HCT116 (cell line): Measurements from ENCODE around the gene ZYG11A. TPM values are rescaled to one million over a fixed set of nuclear protein-coding genes. Genes with fewer than 3 reads are reported as not detected.

Experiments
- ATAC-seq: fragments of 200-7000 bp; cut with Tn5 transposase; 2 replicates; pipeline ENCODE4 v1.9.1; 2020; ENCODE audit warnings: mild to moderate bottlenecking, moderate library complexity
- BruUV-seq: library from RNA; stranded (reverse); fragments of 400-500 nt; replicated peaks from 2 replicates; lab custom pipeline; 2021; lab: Mats Ljungman, UMichigan
- CTCF ChIA-PET: fragments of 300-600 bp; sonication (Branson Sonifier 250); formaldehyde crosslinking; loops from one replicate; lab custom pipeline; 2021; ENCODE audit warnings: antibody characterized with exemption; lab: Charles Lee
- POLR2A ChIA-PET: fragments of 300-600, 350-600 bp; sonication (Branson Sonifier 250); formaldehyde crosslinking; loops from one replicate; lab custom pipeline; 2021; ENCODE audit warnings: antibody characterized with exemption; lab: Charles Lee
- RAD21 ChIA-PET, 2 experiments: fragments of 300-600 bp; sonication (Branson Sonifier 250); formaldehyde crosslinking; loops; one replicate each; lab custom pipeline; 2023; ENCODE audit warnings: low total read pairs in 2 of 2; ENCODE audit not compliant: uncharacterized antibody in 2 of 2, unreplicated experiment in 2 of 2, low non-redundant PET in 1 of 2; lab: Charles Lee
- DNase-seq: peaks from one replicate; pipeline ENCODE4 v3.0.0-alpha.2; 2010; ENCODE audit warnings: low read depth, low spot score
- H2AFZ ChIP-seq: fragments of 200-600 bp; shearing (Covaris generic), sonication (generic); 2 replicates; pipeline ENCODE4 v1.6.1; 2017; ENCODE audit warnings: low read depth, mixed run types, mixed read lengths, antibody characterized with exemption, low read length; ENCODE audit not compliant: poor library complexity, severe bottlenecking
- H3K27ac ChIP-seq: 2 replicates; pipeline ENCODE4 v1.5.1; 2012; ENCODE audit warnings: low read depth, low read length
- H3K27me3 ChIP-seq: fragments of 200-600 bp; sonication (generic); 2 replicates; pipeline ENCODE4 v1.6.1; 2016; ENCODE audit warnings: mixed run types, low read length, mixed read lengths; ENCODE audit not compliant: insufficient read depth
- H3K36me3 ChIP-seq, 2 experiments: fragments of 200-500 bp in 1 of 2; fragments of 200-600 bp in 1 of 2; sonication (Bioruptor generic) in 1 of 2; sonication (generic) in 1 of 2; 2 replicates each; pipeline versions ENCODE4 v1.5.1 to v1.6.1; 2014 to 2016; ENCODE audit warnings: low read length in 2 of 2, inconsistent platforms in 1 of 2, mixed read lengths in 1 of 2, mixed run types in 1 of 2; ENCODE audit not compliant: insufficient read depth in 2 of 2, control insufficient read depth in 1 of 2
- H3K4me1 ChIP-seq, 2 experiments: fragments of 200-600 bp in 1 of 2; sonication (generic) in 1 of 2; 2 replicates each; pipeline versions ENCODE4 v1.5.1 to v1.6.1; 2012 to 2017; ENCODE audit warnings: low read length in 2 of 2, inconsistent platforms in 1 of 2, mild to moderate bottlenecking in 1 of 2, mixed read lengths in 1 of 2, mixed run types in 1 of 2, moderate library complexity in 1 of 2; ENCODE audit not compliant: insufficient read depth in 2 of 2, control insufficient read depth in 1 of 2
- H3K4me2 ChIP-seq: fragments of 200-600 bp; sonication (generic); 2 replicates; pipeline ENCODE4 v1.6.1; 2017; ENCODE audit warnings: mixed run types, low read length, mixed read lengths
- H3K4me3 ChIP-seq, 2 experiments: fragments of 200-600 bp in 1 of 2; sonication (generic) in 1 of 2; replicated peaks in 1 of 2; 2 replicates each; pipeline ENCODE4 v1.5.1; 2011 to 2016; ENCODE audit warnings: low read length in 2 of 2, control low read depth in 1 of 2, low read depth in 1 of 2, mild to moderate bottlenecking in 1 of 2, mixed read lengths in 1 of 2, mixed run types in 1 of 2
- H3K79me2 ChIP-seq: fragments of 200-600 bp; sonication (generic); 2 replicates; pipeline ENCODE4 v1.6.1; 2017; ENCODE audit warnings: mild to moderate bottlenecking, mixed run types, low read length, moderate library complexity, mixed read lengths; ENCODE audit not compliant: insufficient read depth
- H3K9ac ChIP-seq: fragments of 200-600 bp; sonication (generic); 2 replicates; pipeline ENCODE4 v1.6.1; 2016; ENCODE audit warnings: low read length, mixed read lengths
- H3K9me2 ChIP-seq: fragments of 200-600 bp; sonication (generic), shearing (Covaris generic); 2 replicates; pipeline ENCODE4 v1.6.1; 2017; ENCODE audit warnings: mixed run types, mild to moderate bottlenecking, moderate library complexity; ENCODE audit not compliant: insufficient read depth
- H3K9me3 ChIP-seq, 2 experiments: fragments of 200-500 bp in 1 of 2; fragments of 200-600 bp in 1 of 2; sonication (Bioruptor generic) in 1 of 2; sonication (generic) in 1 of 2; 2 replicates each; pipeline ENCODE4 v1.6.1; 2014 to 2017; ENCODE audit warnings: low read length in 2 of 2, mixed read lengths in 2 of 2, inconsistent platforms in 1 of 2, low read depth in 1 of 2, mild to moderate bottlenecking in 1 of 2, mixed run types in 1 of 2, moderate library complexity in 1 of 2; ENCODE audit not compliant: control insufficient read depth in 1 of 2, insufficient read depth in 1 of 2
- H4K20me1 ChIP-seq: fragments of 200-600 bp; sonication (generic), shearing (Covaris generic); 2 replicates; pipeline ENCODE4 v1.6.1; 2017; ENCODE audit warnings: mixed run types, mild to moderate bottlenecking, moderate library complexity; ENCODE audit not compliant: insufficient read depth
- CEBPB ChIP-seq: IDR thresholded peaks from 2 replicates; pipeline ENCODE4 v1.6.1; 2012; ENCODE audit warnings: low read depth
- ELF1 ChIP-seq: IDR thresholded peaks from 2 replicates; pipeline ENCODE4 v1.6.1; 2012; ENCODE audit warnings: low read depth, borderline replicate concordance
- JUND ChIP-seq: IDR thresholded peaks from 2 replicates; pipeline ENCODE4 v1.6.1; 2012
- POLR2A ChIP-seq: IDR thresholded peaks from 2 replicates; pipeline ENCODE4 v1.7.0; 2011; ENCODE audit warnings: borderline replicate concordance; ENCODE audit not compliant: insufficient read depth, insufficient read length; ENCODE audit errors: extremely low read depth
- RAD21 ChIP-seq: IDR thresholded peaks from 2 replicates; pipeline ENCODE4 v1.6.1; 2012; ENCODE audit warnings: low read depth, mild to moderate bottlenecking
- SRF ChIP-seq: IDR thresholded peaks from 2 replicates; pipeline ENCODE4 v1.6.1; 2012; ENCODE audit warnings: low read depth
- YY1 ChIP-seq: IDR thresholded peaks from 2 replicates; pipeline ENCODE4 v1.6.1; 2011; ENCODE audit warnings: low read length, low read depth, moderate library complexity, mild to moderate bottlenecking; ENCODE audit not compliant: insufficient replicate concordance; ENCODE audit errors: extremely low read depth
- ZFX ChIP-seq: fragments of 450-650 bp; IDR thresholded peaks from 2 replicates; pipeline ENCODE4 v1.6.1; 2017
- ZNF274 ChIP-seq: fragments of 200-500 bp; sonication (Bioruptor generic); IDR thresholded peaks from 2 replicates; pipeline ENCODE4 v1.6.1; 2014; ENCODE audit warnings: mild to moderate bottlenecking, low read depth, low read length, inconsistent platforms
- intact Hi-C: fragments of 100-400 bp; cut with micrococcal nuclease; formaldehyde crosslinking; loops from 2 replicates; pipeline ENCODE4 v1.10.0; 2022
- total RNA-seq: library from RNA; stranded (reverse); gene quantifications from one replicate; pipeline ENCODE4 v1.2.1, GENCODE V29; 2021; ENCODE audit not compliant: unreplicated experiment
- TF ChIP-seq, protein P1 (sequence below): IDR thresholded peaks from 2 replicates; pipeline ENCODE4 v1.6.1; 2012
- TF ChIP-seq, protein P2 (sequence below): IDR thresholded peaks from 2 replicates; pipeline ENCODE4 v1.6.1; 2011; ENCODE audit warnings: mild to moderate bottlenecking, low read length, moderate library complexity; ENCODE audit not compliant: insufficient replicate concordance; ENCODE audit errors: extremely low read depth
- TF ChIP-seq, protein P3 (sequence below): IDR thresholded peaks from 2 replicates; pipeline ENCODE4 v1.6.1; 2012; ENCODE audit warnings: low read depth
- TF ChIP-seq, protein P4 (sequence below), 3 experiments: fragments of 200-600 bp in 1 of 3; sonication (generic) in 1 of 3; IDR thresholded peaks in 2 of 3; conservative IDR thresholded peaks in 1 of 3; 2 replicates each; pipeline ENCODE4 v1.5.1; 2012 to 2017; ENCODE audit warnings: low read depth in 2 of 3, low read length in 2 of 3, antibody characterized with exemption in 1 of 3, borderline replicate concordance in 1 of 3, control low read depth in 1 of 3, mild to moderate bottlenecking in 1 of 3, mixed read lengths in 1 of 3, mixed run types in 1 of 3, moderate library complexity in 1 of 3; ENCODE audit not compliant: insufficient read depth in 1 of 3

ZYG11A gene
- total RNA-seq, 1 experiment from 2014 or later, result 0.05 TPM

DNA sequence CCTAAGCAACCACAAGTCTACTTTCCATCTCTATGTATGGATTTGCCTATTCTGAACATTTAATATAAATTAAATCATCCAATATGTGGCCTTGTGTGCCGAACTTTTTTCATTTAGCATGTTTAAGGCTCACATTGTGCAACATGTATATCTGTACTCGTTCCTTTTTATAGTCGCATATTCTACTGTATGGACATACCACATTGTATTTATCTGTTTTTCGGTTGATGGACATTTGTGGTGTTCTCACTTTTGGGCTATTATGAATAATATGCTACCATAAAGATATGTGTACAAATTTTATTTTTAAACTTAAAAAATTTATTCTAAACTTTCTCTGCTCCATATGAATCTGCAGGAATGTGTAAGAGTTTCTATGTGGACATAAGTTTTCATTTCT lies 13.0 kb downstream of the ZYG11A start:
- RAD21 ChIA-PET, result no interaction called here
- BruUV-seq, result no TSS peak
- DNase-seq (no peak), ATAC-seq (no peak)
- intact Hi-C loops, result no loop called here
- Histone ChIP-seq H3K9ac (no peak overlapping the region), H3K9me2 (no peaks in the 10 kb centered on the region), H3K36me3 (no peaks in the 10 kb centered on the region)
- TF ChIP-seq JUND, result no peak
- no peak for TF ChIP-seq POLR2A
- TF ChIP-seq, all 23 proteins: peak for 0
- Histone ChIP-seq H3K9me3 (no peaks in the 10 kb centered on the region), H4K20me1 (no peaks in the 10 kb centered on the region), H3K4me3 (no peak overlapping the region), H2AFZ (no peak overlapping the region), H3K4me1 (peaks cover 0 to 10% of the 10 kb centered on the region in 2 experiments; a peak in 3 of 4 replicates), H3K79me2 (no peaks in the 10 kb centered on the region), H3K27me3 (no peaks in the 10 kb centered on the region), H3K27ac (no peak overlapping the region), H3K4me2 (no peak overlapping the region)
- POLR2A ChIA-PET, result no interaction called here
- CTCF ChIA-PET, result no interaction called here

DNA sequence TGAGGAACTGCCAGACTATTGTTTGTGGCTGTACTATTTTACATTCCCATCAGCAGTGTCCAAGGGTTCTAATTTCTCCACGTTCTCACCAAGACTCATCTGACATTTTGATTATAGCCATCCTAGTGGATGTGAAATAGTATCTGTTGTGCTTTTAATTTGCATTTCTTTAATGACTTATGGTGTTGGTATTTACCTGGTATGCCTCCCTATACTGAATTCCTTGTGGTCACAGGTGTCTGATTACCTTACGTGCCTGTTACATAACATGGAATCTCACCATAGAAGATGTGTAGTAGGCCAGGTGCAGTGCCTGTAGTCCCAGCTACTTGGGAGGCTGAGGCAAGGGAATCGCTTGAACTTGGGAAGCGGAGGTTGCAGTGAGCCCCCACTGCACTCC lies 13.5 kb downstream of the ZYG11A start:
- no peak overlapping the region for H3K27ac ChIP-seq
- H2AFZ ChIP-seq, result no peak overlapping the region
- ATAC-seq (no peak), DNase-seq (no peak)
- no peaks in the 10 kb centered on the region for H3K79me2 ChIP-seq
- no peaks in the 10 kb centered on the region for H3K27me3 ChIP-seq
- intact Hi-C loops, result no loop called here
- no peak overlapping the region for H3K4me3 ChIP-seq
- ChIA-PET CTCF (no interaction called here), RAD21 (no interaction called here), POLR2A (no interaction called here)
- no peak overlapping the region for H3K9ac ChIP-seq
- H3K9me2 ChIP-seq, result no peaks in the 10 kb centered on the region
- H4K20me1 ChIP-seq, result no peaks in the 10 kb centered on the region
- peaks cover 3 to 14% of the 10 kb centered on the region in 2 experiments for H3K4me1 ChIP-seq
- H3K9me3 ChIP-seq, result no peaks in the 10 kb centered on the region
- BruUV-seq, result no TSS peak
- H3K36me3 ChIP-seq, result no peaks in the 10 kb centered on the region
- H3K4me2 ChIP-seq, result no peak overlapping the region
- TF ChIP-seq, protein P1, sequence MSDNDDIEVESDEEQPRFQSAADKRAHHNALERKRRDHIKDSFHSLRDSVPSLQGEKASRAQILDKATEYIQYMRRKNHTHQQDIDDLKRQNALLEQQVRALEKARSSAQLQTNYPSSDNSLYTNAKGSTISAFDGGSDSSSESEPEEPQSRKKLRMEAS, result no peak
- TF ChIP-seq, protein P2, sequence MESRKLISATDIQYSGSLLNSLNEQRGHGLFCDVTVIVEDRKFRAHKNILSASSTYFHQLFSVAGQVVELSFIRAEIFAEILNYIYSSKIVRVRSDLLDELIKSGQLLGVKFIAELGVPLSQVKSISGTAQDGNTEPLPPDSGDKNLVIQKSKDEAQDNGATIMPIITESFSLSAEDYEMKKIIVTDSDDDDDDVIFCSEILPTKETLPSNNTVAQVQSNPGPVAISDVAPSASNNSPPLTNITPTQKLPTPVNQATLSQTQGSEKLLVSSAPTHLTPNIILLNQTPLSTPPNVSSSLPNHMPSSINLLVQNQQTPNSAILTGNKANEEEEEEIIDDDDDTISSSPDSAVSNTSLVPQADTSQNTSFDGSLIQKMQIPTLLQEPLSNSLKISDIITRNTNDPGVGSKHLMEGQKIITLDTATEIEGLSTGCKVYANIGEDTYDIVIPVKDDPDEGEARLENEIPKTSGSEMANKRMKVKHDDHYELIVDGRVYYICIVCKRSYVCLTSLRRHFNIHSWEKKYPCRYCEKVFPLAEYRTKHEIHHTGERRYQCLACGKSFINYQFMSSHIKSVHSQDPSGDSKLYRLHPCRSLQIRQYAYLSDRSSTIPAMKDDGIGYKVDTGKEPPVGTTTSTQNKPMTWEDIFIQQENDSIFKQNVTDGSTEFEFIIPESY, result no peak
- TF ChIP-seq, protein P3, sequence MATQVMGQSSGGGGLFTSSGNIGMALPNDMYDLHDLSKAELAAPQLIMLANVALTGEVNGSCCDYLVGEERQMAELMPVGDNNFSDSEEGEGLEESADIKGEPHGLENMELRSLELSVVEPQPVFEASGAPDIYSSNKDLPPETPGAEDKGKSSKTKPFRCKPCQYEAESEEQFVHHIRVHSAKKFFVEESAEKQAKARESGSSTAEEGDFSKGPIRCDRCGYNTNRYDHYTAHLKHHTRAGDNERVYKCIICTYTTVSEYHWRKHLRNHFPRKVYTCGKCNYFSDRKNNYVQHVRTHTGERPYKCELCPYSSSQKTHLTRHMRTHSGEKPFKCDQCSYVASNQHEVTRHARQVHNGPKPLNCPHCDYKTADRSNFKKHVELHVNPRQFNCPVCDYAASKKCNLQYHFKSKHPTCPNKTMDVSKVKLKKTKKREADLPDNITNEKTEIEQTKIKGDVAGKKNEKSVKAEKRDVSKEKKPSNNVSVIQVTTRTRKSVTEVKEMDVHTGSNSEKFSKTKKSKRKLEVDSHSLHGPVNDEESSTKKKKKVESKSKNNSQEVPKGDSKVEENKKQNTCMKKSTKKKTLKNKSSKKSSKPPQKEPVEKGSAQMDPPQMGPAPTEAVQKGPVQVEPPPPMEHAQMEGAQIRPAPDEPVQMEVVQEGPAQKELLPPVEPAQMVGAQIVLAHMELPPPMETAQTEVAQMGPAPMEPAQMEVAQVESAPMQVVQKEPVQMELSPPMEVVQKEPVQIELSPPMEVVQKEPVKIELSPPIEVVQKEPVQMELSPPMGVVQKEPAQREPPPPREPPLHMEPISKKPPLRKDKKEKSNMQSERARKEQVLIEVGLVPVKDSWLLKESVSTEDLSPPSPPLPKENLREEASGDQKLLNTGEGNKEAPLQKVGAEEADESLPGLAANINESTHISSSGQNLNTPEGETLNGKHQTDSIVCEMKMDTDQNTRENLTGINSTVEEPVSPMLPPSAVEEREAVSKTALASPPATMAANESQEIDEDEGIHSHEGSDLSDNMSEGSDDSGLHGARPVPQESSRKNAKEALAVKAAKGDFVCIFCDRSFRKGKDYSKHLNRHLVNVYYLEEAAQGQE, result no peak
- no peak for TF ChIP-seq JUND
- TF ChIP-seq ELF1, result no peak
- TF ChIP-seq YY1, result no peak
- TF ChIP-seq, protein P4, sequence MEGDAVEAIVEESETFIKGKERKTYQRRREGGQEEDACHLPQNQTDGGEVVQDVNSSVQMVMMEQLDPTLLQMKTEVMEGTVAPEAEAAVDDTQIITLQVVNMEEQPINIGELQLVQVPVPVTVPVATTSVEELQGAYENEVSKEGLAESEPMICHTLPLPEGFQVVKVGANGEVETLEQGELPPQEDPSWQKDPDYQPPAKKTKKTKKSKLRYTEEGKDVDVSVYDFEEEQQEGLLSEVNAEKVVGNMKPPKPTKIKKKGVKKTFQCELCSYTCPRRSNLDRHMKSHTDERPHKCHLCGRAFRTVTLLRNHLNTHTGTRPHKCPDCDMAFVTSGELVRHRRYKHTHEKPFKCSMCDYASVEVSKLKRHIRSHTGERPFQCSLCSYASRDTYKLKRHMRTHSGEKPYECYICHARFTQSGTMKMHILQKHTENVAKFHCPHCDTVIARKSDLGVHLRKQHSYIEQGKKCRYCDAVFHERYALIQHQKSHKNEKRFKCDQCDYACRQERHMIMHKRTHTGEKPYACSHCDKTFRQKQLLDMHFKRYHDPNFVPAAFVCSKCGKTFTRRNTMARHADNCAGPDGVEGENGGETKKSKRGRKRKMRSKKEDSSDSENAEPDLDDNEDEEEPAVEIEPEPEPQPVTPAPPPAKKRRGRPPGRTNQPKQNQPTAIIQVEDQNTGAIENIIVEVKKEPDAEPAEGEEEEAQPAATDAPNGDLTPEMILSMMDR (IDR thresholded peaks at IDR 0.05 in 2 of 3, conservative IDR thresholded peaks at IDR 0.05 in 1 of 3; ENCODE audit: borderline replicate concordance in 1 of 3, insufficient read depth in 1 of 3, low read depth in 2 of 3, low read length in 2 of 3), result no peak
- TF ChIP-seq ZNF274, result no peak
- no peak for TF ChIP-seq ZFX
- no peak for TF ChIP-seq POLR2A
- no peak for TF ChIP-seq CEBPB
- no peak for TF ChIP-seq SRF
- no peak for TF ChIP-seq RAD21
